Effector CD4-positive, alpha-beta T cell (primary cell): Measurements from ENCODE around the gene CLASP1.
"Not testable (repeated sequence)": the region's sequence is repeated elsewhere in the genome, so short reads cannot be mapped to it uniquely, and the experiment has no call there.

Experiments
- DNase-seq: peaks from one replicate; pipeline ENCODE4 v3.0.0-alpha.2; 2020

Gene CLASP1

DNA sequence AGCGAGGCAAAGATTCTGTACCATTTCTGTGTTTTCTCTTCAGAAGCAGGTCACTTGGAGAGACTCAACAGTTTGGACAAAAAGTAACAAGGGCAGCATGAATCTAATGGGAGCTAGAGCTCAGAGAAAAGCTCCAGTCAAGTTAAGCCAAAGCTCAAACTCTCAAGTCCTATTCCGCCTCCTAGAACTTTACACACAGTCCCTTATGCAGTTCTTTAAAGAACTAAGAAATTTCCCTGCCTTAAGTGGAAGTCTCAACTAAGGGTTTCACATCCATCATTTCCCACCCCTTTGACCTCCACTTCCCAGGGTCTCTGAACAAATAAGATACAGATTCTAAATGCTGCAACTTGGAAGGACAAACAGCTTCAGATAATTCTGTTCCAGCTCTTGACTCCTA is 239.9 kb downstream of the CLASP1 start:
- DNase-seq: no peak

DNA sequence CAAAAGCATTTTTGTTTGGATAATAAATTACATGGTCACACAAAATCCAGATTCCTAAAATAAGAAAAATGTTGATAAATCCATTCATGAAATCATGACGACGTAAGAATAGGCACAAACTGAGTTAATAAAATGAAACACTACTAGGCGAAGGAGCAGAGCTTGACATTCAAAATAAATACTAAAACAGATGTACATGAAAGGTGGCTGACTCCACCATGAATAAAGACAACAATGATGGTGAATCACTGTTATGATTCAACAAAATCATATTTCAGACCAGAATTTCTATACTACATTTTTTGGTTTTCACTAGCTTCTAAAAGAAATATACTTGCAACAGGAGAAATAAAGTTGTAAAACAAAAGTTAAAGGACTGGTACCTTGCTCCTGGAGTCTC is 240.6 kb downstream of the CLASP1 start:
- no peak for DNase-seq

DNA sequence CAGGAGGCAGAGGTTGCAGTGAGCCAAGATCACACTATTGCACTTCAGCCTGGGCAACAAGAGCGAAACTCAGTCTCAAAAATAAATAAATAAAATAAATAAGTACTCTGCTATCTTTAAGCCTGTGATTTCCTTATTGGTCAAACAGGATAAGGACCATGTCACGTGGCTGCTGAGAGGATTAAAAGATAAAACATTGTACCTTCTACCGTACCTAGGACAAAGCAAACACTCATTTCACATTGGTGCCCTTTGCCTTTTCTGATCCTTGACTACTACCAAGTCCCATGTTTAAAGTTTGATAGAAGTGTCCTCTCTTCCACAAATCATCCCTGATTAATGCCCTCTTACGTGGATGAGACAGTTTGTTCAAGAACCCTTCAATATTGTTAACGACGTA is 244.0 kb downstream of the CLASP1 start:
- DNase-seq: no peak

DNA sequence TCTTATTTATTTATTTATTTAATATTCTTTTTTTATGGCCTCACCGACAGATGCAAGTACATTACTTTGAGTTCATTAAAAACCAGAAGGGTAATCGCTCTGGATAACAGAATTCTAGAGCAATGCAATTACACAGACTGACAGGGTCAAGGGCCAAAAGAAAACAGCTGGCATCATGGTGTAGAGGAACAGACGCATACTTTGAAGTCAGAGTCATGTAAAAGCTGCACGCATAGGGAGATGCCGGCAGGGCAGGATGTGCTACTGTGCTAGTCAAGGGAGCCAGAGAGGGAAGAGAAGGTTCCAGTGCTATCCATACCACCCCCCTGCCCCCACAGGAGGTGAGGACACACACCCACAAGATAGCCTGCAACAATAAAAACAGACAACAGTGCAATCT is 249.1 kb downstream of the CLASP1 start:
- DNase-seq: no peak

DNA sequence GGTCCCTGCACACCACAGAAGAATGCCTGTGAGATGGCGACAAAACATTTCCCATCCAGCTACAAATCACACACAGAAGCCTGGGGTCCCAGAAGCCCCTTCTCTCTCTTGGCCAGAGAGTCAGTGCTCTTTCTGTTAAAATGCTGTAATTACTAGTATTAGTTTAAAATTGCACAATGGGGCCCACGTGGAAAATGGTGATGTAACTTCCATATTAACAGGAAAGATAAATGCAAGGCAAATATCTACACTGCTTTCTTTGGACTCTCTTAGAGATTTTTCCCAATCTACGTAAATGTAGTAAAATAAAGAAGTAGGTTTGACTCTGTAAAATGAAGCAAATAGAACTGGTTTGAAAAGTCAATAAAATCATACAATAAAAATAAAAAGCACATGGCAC is 250.4 kb downstream of the CLASP1 start:
- no peak for DNase-seq

DNA sequence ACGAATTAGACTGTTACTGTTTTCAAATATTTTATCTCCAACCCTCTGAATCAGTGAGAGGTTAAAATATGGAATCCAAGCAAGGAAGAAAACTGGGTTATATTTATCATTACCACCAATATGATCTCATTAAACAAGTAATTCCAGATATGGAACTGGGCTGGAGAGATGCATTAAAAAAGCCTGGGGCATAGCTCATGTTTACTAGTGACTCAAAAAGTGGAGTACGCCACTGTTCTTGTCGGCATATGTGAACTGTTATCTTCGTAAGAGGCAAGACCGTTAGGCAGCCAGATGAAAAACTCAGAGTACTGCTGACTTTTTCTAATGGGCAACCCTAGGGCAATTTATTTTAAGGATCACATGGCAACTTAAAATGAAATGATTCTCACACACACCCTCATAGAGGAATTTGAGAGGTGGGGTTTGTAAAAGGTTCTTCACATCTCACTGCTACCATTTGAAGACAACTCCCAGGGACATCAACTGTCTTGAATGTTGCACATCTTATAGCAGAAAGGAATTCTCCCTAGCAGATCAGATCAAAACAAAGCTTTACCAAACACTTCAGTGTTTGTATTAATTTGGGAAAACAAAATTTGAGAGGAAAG is 259.1 kb downstream of the CLASP1 start:
- no peak for DNase-seq

DNA sequence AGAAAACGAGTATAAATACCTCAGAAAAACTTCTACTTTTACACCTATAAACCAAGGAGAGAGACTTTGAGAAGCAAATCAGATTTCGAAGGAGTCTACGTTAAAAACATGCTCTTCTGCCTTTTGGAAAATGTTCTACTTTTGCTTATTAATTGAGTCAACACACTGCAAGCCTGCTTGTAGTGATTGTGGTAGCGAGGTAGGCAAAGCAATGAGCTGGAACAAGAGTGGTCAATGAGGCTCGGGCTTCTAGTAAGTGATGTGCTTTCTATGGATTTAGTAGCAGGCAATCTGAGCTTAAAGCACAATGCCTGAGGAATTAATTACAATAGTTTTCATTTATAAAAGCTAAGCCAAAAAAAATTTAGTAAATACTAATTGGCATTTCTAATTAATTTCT is 260.9 kb downstream of the CLASP1 start:
- DNase-seq: no peak

DNA sequence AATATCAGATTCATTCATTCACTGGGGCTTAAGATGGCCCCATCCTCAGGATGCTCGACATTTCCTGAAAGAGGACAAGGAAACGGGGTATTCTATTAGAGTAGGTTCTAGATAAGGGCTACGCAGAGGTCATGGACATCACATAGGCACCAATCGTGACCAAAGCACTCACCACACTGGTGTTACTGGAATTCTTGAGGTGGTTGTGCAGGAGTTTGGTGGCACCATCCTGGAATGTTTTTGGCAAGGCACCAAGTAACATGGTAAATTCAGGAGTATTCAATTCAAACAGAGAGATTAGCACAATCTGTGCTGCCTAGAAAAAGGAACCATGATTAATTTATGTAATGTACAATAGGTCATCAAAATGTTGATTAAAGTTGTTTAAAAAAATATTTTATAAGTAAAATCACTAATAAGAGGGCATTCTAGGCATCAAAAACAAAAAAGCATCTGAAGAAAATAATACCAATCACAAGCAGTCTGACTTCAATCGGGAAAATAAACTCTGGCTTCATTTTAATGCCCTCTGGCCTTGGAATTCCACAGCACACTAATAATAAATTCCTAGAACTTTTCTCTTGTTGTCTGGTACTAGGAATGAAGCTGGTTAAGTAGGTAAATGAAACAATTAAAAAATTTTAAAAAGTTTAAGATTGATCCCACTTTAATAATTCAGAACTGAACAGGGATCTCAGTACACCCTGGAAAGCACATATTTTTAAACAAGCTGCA is 261.5 kb downstream of the CLASP1 start:
- DNase-seq: no peak

DNA sequence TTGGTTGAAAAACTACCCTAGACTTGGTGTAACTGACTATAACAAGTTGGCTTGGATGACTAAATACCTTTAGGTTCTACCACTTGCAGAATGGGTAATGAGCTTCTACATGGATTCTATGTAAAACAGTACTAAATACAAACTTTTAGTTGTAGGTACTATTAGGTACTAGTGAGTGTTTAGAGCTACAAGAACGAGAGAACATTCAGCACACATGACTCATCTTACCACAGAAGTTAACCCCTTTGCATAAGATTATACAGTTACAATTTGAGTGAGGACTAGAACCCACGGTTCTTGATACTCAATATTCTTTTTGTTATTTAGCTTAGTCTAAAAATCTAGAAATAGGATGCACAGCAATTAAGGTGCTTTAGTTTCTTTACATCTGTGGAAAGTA is 262.6 kb downstream of the CLASP1 start:
- no peak for DNase-seq

DNA sequence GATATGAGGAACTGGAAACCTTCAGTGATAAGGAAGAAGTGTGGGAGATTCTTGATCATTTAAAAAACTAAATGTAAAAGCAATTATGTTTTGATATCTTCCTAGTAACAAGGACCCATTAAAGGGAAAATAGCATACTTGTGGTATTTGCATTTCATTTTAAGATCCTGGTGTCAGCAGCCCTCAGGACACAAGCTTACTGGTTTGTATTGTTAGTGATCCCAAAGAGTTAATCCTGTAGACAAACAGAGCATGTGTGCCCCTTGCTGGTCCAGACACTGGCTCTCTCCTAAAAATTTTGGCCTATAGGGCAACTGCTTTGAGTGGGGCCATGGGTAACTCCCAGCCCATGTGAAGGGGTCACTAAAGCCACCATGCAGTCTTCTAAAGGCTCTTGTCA is 263.2 kb downstream of the CLASP1 start:
- no peak for DNase-seq

DNA sequence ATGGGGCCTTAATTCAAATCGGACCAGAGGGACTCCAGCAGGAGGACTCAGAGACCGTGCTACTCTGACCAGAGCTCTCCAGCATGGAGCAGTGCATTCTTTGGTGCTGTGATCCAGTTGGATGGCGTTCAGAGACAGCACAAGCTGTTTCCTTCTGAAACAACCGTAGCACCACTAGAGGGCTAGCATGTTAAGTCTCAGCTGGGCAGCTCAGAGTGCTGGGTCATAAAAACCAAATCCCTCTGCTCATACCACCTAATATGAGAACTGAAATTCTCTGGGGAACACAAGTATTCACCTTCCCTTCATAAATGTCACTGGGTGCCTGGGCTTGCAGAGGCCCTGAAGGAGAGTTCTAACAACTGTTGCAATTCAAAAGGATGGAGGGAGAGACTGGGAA is 266.5 kb downstream of the CLASP1 start:
- no peak for DNase-seq

DNA sequence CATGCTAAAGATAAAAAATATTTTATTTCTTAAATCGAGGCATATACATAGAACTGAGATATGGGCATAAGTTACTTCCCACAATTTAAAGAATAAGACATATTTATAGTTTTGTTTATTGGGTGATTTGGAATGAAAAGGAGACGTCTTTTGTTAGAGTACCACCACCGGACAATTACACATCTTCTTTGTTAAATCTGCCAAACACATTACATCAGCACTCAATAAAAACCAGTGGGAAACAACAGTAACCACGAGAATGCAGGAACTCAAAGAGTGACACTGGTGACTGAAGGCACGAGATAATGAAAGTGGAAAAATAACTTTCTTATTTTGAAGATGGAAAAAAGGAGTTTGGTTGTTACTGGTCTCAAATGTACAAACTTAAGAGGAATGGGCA is 271.6 kb downstream of the CLASP1 start:
- DNase-seq: no peak

DNA sequence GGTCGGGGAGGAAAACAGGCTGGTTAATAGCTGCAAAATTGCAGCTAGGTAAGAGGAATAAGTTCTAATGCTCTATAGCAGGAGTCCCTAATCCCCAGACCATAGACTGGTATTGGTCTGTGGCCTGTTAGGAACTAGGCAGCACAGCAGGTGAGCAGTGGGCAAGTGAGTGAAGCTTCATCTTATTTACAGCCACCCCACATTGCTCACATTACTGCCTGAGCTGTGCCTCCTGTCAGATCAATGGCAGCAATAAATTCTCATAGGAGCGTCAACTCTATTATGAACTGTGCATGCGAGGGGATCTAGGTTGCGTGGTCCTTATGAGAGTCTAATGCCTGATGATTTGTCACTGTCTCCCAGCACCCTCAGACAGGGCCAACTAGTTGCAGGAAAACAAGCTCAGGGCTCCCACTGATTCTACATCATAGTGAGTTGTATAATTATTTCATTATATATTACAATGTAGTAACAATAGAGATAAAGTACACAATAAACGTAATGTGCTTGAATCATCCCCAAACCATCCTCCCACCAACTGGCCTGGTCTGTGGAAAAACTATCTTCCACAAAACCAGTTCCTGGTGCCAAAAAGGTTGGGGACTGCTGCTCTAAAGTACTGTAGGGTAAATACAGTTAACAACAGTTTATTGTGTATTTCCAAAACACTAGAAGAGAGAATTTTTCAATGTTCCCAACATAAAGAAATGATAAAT is 272.6 kb downstream of the CLASP1 start:
- no peak for DNase-seq

DNA sequence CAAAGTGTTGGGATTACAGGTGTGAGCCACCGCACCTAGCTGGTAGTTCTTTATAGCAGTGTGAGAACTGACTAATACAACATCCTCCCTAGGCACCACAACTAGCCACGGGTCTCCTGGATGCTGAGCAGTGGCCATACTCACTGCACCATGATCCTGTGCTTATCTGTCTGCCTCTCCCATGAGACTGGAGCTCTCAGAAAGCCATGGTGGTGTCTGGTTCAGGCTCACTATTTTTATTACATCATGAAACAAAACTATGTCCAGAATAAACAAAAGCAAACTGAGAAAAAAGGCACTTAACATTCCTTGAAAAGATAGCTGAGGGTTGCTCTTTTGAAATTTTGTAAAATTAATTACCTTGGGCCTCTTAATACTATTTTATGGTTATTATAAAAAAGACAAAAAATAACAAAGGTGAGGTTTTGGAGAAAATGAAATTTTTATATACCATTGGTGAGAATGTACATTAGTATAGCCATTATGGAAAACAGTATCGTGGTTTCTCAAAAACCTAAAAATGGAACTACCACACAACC is 273.6 kb downstream of the CLASP1 start:
- DNase-seq: no peak

DNA sequence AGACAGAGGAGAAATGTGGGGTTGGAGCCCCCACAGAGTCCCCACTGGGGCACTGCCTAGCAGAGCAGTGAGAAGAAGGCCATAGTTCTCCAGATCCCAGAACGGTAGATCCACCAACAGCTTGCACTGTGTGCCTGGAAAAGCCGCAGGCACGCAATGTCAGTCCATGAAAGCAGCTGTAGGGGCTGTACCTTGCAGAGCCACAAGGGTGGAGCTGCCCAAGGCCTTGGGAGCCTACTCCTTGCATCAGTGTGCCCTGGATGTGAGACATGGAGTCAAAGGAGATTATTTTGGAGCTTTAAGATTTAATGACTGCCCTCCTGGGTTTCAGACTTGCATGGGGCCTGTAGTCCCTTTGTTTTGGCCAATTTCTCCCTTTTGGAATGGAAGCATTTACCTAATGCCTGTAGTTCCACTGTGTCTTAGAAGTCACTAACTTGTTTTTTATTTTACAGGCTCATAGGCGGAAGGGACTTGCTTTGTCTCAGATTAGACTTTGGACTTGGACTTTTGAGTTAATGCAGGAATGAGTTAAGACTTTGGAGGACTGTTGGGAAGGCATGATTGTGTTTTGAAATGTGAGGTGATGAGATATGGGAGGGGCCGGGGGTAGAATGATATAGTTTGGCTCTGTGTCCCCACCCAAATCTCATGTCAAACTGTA is 274.7 kb downstream of the CLASP1 start:
- not testable (repeated sequence) for DNase-seq

DNA sequence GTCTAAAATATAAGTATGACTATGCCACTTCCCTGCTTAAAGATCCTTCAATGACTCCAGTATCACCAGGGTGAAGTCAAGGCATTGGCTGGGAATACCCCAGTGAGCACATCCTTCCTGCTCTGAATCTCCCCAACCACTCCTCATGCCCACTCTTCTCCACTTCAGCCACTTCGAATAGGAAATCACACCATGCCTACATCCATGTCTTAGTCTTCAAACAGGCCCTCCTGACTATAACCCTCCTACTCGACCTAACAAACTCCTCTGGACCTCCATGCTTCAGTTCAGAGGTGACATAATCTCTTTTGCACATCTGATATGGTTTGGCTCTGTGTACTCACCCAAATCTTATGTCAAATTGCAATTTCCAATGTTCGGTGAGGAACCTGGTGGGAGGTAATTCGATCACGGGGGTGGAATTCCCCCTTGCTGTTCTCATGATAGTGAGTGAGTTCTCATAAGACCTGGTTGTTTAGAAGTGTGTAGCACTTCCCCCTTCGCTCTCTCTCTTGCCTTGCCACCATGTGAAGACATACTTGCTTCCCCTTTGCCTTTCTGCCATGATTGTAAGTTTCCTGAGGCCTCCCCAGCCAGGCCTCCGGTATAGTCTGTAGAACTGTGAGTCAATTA is 276.4 kb downstream of the CLASP1 start:
- DNase-seq: no peak

DNA sequence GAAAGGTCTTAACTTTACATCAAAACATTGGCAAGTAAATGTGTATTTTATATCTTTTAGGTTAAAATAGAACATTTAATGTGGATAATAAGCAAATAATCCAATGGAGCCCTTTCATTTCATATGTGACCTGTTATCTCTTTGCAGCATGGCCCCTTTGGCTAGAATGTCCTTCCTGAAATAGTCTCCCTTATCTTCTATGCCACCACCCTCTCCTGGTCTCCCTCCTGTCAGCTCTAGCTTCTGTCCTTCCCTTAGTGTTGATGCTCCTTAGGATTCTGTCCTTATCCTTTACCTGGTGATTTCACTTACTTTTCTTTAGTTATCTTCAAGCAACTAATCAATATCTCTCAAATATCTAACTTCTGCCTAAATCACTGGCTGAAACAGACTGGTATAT is 277.2 kb downstream of the CLASP1 start:
- DNase-seq: no peak

DNA sequence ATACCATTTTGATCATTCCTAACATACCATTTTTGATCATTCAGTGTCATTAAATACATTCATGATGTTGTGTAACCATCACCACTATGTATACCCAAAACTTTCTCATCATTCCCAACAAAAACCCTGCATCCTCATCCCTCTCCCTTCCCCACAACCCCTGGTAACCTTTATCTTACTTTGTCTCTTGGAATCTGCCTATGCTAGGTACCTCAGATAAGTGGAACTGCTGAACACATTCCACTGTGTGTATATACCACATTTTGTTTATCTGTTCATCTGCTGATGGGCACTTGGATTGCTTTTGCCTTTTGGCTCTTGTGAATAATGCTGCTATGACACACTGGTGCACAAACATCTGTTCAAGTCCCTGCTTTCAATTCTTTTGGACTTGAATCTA is 280.4 kb downstream of the CLASP1 start:
- DNase-seq: no peak

DNA sequence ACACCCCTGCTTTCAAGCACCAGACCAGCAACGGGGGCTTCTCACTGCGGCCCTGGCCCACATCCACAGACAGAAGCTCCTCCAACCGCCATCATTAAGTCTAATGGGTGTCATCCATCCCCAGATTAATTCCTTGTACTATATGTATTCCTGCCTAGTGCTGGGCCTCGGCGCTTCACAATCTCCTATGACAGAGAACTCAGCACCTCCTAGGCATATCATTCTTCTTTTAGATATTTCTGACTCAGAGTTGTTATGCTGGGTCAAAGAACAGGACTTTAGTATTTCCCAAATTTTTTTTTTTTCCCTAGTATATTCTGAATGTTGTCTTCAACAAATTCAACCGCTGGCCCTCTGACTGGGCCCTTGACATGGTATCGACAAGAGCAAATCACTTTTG is 281.1 kb downstream of the CLASP1 start:
- no peak for DNase-seq

DNA sequence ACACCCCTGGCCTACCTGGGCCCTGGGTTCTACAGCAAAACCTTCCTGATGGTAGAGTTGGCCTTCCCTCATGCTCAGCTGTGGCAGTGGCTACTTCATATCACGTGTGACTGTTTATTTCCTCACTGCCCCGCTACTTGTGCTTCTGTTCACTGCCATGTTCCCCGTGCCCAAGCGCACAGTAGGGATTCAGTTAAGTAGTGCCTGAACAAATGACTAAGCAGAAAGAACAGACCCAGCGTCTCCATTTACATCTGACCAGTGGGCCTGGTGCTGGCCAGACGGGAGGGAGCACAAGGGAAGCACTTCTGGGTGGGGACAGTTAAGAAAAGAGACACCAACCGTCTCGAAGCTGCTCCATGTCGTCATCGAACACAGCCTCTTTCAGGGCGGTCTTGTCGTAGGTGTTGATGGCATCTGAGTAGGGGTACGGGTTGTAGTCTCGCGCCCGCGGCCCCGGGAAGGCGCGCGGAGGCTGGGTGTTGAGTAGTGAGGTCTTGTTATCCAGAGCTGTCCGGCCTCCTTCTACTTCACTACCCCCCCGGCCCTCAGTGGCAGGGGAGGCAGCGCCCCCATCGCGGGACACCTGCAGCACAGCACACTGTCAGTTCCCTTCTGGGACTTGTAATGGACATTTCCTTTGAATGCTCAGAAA is 281.9 kb downstream of the CLASP1 start:
- no peak for DNase-seq

DNA sequence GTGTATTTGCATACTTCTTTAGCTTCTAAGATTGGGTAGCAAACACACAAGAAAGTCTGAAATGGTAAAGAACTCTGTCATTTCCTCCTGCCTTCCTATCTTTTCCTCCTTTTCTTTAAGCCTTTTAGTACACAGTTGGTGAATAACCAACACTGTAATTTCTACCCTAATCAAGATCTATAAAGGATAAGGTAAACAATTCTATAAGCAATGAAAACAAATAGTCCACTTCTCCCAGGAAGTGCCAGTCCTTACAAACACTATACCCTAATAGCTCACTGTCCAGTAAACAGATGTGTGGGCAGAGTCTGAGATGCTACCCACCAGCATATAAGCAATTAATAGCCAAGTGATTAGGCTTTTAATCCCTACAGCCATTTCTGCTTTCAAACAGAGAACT is 283.2 kb downstream of the CLASP1 start:
- DNase-seq: no peak

DNA sequence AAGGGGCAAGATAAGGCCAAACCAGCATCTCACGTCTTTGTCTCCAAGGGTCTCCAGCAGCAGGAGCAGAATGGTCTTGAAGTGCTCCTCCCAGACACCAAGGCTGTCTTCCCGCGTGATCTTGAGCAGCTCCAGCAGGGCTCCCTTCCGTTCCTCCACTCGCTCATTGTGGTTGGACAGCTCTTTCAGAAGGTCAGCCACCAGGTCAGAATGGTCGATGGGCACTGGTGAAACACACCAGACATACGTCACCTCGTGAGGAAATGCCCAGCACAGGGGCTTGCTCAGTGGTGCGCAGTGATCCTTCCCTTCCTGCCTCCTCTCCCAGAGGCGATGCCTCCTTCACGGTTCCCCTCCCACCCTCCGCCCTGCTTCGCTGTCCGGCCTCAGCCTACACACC is 284.2 kb downstream of the CLASP1 start:
- DNase-seq: no peak
